Mesenchymal stem cell (in vitro differentiated cells and primary cell): ENCODE data around the gene EEA1.

Source experiments
- DNase-seq: peaks from one replicate; pipeline ENCODE4 v3.0.0-alpha.2; 2013
- H2AFZ ChIP-seq: one replicate; pipeline ENCODE4 v1.6.1; 2013; ENCODE audit warnings: low read depth, mild to moderate bottlenecking, control low read depth, inconsistent platforms, low read length, moderate library complexity
- H2AK5ac ChIP-seq: 2 replicates; pipeline ENCODE4 v1.6.1; 2013; ENCODE audit warnings: low read length, moderate library complexity, mild to moderate bottlenecking, inconsistent platforms; ENCODE audit not compliant: severe bottlenecking
- H2BK120ac ChIP-seq: one replicate; pipeline ENCODE4 v1.6.1; 2013; ENCODE audit warnings: low read depth, mild to moderate bottlenecking, inconsistent platforms, low read length, moderate library complexity
- H2BK12ac ChIP-seq, 2 experiments: one replicate each; pipeline ENCODE4 v1.6.1; 2013; ENCODE audit warnings: inconsistent platforms in 2 of 2, low read length in 2 of 2, mild to moderate bottlenecking in 2 of 2, moderate library complexity in 2 of 2, control low read depth in 1 of 2
- H2BK15ac ChIP-seq: one replicate; pipeline ENCODE4 v1.6.1; 2013; ENCODE audit warnings: mild to moderate bottlenecking, low read depth, inconsistent platforms; ENCODE audit not compliant: poor library complexity, severe bottlenecking
- H2BK5ac ChIP-seq: 2 replicates; pipeline ENCODE4 v1.6.1; 2013; ENCODE audit warnings: low read depth, mild to moderate bottlenecking, low read length, control low read depth, inconsistent platforms; ENCODE audit not compliant: poor library complexity, severe bottlenecking
- H3K14ac ChIP-seq, 2 experiments: one replicate each; pipeline ENCODE4 v1.6.1; 2013; ENCODE audit warnings: inconsistent platforms in 2 of 2, low read length in 2 of 2, control low read depth in 1 of 2, mild to moderate bottlenecking in 1 of 2, moderate library complexity in 1 of 2
- H3K18ac ChIP-seq, 2 experiments: one replicate each; pipeline ENCODE4 v1.6.1; 2013; ENCODE audit warnings: inconsistent platforms in 2 of 2, low read length in 2 of 2, control low read depth in 1 of 2, low read depth in 1 of 2, mild to moderate bottlenecking in 1 of 2
- H3K23ac ChIP-seq, 2 experiments: one replicate each; pipeline ENCODE4 v1.6.1; 2013; ENCODE audit warnings: inconsistent platforms in 2 of 2, low read length in 2 of 2, mild to moderate bottlenecking in 2 of 2, moderate library complexity in 2 of 2, control low read depth in 1 of 2
- H3K27ac ChIP-seq: 2 replicates; pipeline ENCODE4 v1.5.1; 2013; ENCODE audit warnings: mild to moderate bottlenecking, moderate library complexity, low read length, control low read depth, inconsistent platforms; ENCODE audit not compliant: poor library complexity, severe bottlenecking
- H3K27me3 ChIP-seq, 2 experiments: 2 replicates each; pipeline versions ENCODE4 v1.6.1 to v1.7.0; 2013; ENCODE audit warnings: low read length in 2 of 2, mild to moderate bottlenecking in 2 of 2, moderate library complexity in 2 of 2, control low read depth in 1 of 2, inconsistent platforms in 1 of 2; ENCODE audit not compliant: control insufficient read depth in 1 of 2, insufficient read depth in 1 of 2
- H3K36me3 ChIP-seq, 2 experiments: 2 replicates each; pipeline versions ENCODE4 v1.6.1 to v1.7.0; 2013; ENCODE audit warnings: low read length in 2 of 2, control low read depth in 1 of 2, inconsistent platforms in 1 of 2, low read depth in 1 of 2, mild to moderate bottlenecking in 1 of 2; ENCODE audit not compliant: insufficient read depth in 2 of 2, control insufficient read depth in 1 of 2
- H3K4ac ChIP-seq, 2 experiments: one replicate each; pipeline ENCODE4 v1.6.1; 2013; ENCODE audit warnings: inconsistent platforms in 2 of 2, low read length in 2 of 2, mild to moderate bottlenecking in 2 of 2, moderate library complexity in 2 of 2, control low read depth in 1 of 2, low read depth in 1 of 2
- H3K4me1 ChIP-seq: 2 replicates; pipeline ENCODE4 v1.6.1; 2013; ENCODE audit warnings: low read depth, low read length, control low read depth; ENCODE audit not compliant: control insufficient read depth, insufficient read depth
- H3K4me2 ChIP-seq: 2 replicates; pipeline ENCODE4 v1.6.1; 2013; ENCODE audit warnings: low read length, mild to moderate bottlenecking, inconsistent platforms; ENCODE audit not compliant: poor library complexity, severe bottlenecking
- H3K4me3 ChIP-seq, 2 experiments: 2 replicates each; pipeline versions ENCODE4 v1.5.1 to v1.7.0; 2013; ENCODE audit warnings: low read length in 2 of 2, mild to moderate bottlenecking in 2 of 2, control low read depth in 1 of 2, low read depth in 1 of 2; ENCODE audit not compliant: insufficient read depth in 1 of 2
- H3K79me1 ChIP-seq: replicated peaks from 2 replicates; pipeline ENCODE4 v1.6.1; 2013; ENCODE audit warnings: mild to moderate bottlenecking, control low read depth, low read length, inconsistent platforms; ENCODE audit not compliant: poor library complexity, severe bottlenecking
- H3K9ac ChIP-seq: 2 replicates; pipeline ENCODE4 v1.7.0; 2013; ENCODE audit warnings: mild to moderate bottlenecking, low read length, moderate library complexity
- H3K9me3 ChIP-seq: 2 replicates; pipeline ENCODE4 v1.7.0; 2013; ENCODE audit warnings: mild to moderate bottlenecking, low read length; ENCODE audit not compliant: control insufficient read depth
- H4K8ac ChIP-seq: one replicate; pipeline ENCODE4 v1.6.1; 2013; ENCODE audit warnings: inconsistent platforms, mild to moderate bottlenecking, low read length, moderate library complexity
- H4K91ac ChIP-seq: one replicate; pipeline ENCODE4 v1.6.1; 2013; ENCODE audit warnings: mild to moderate bottlenecking, low read length, inconsistent platforms
- WGBS: methylation state at CpG from one replicate; pipeline ENCODE4 v1.1.7; 2013; ENCODE audit warnings: mixed read lengths; 5-methylcytosine and 5-hydroxymethylcytosine counted together

Gene EEA1

GRCh38 chr12:92729773-92730305 is 199.3 kb downstream of the EEA1 start:
- H3K18ac ChIP-seq = no peak overlapping the region
- H2BK15ac ChIP-seq = no peak overlapping the region
- no peak overlapping the region for H2BK120ac ChIP-seq
- H3K4ac ChIP-seq = no peak overlapping the region
- no peak overlapping the region for H2AK5ac ChIP-seq
- no peaks in the 10 kb centered on the region for H3K27me3 ChIP-seq
- H3K14ac ChIP-seq = no peak overlapping the region
- H3K9me3 ChIP-seq = no peaks in the 10 kb centered on the region
- DNase-seq = no peak
- no peak overlapping the region for H3K23ac ChIP-seq
- H4K8ac ChIP-seq = no peak overlapping the region
- no peaks in the 10 kb centered on the region for H3K79me1 ChIP-seq
- H3K27ac ChIP-seq = no peak overlapping the region
- no peak overlapping the region for H4K91ac ChIP-seq
- no peak overlapping the region for H3K4me3 ChIP-seq
- no peak overlapping the region for H3K9ac ChIP-seq
- H2AFZ ChIP-seq = no peak overlapping the region
- 83% methylated on average over 1 of the region's 1 CpG for WGBS
- no peak overlapping the region for H3K4me2 ChIP-seq
- H3K36me3 ChIP-seq = no peaks in the 10 kb centered on the region
- H2BK5ac ChIP-seq = no peak overlapping the region
- no peak overlapping the region for H2BK12ac ChIP-seq
- no peaks in the 10 kb centered on the region for H3K4me1 ChIP-seq

GRCh38 chr12:92726850-92727249 is 202.2 kb downstream of the EEA1 start:
- Histone ChIP-seq H3K4me3 (no peak overlapping the region), H3K27me3 (no peaks in the 10 kb centered on the region), H3K9ac (no peak overlapping the region), H2BK5ac (no peak overlapping the region), H4K8ac (no peak overlapping the region), H3K79me1 (no peaks in the 10 kb centered on the region), H3K36me3 (no peaks in the 10 kb centered on the region), H2AFZ (no peak overlapping the region), H4K91ac (no peak overlapping the region), H3K27ac (no peak overlapping the region), H2BK120ac (no peak overlapping the region), H3K18ac (no peak overlapping the region), H3K4me2 (no peak overlapping the region), H3K4ac (no peak overlapping the region), H3K9me3 (peaks cover 6% of the 10 kb centered on the region), H3K14ac (no peak overlapping the region), H3K23ac (no peak overlapping the region), H3K4me1 (no peaks in the 10 kb centered on the region), H2BK15ac (no peak overlapping the region), H2AK5ac (no peak overlapping the region), H2BK12ac (no peak overlapping the region)
- DNase-seq = no peak
- 70% methylated on average over 4 of the region's 4 CpGs for WGBS

- H2BK5ac ChIP-seq = no peak overlapping the region
- H2AK5ac ChIP-seq = no peak overlapping the region
- H3K27me3 ChIP-seq = no peaks in the 10 kb centered on the region
- H3K4ac ChIP-seq = no peak overlapping the region
- H3K79me1 ChIP-seq = no peaks in the 10 kb centered on the region
- H3K23ac ChIP-seq = no peak overlapping the region
- no peak overlapping the region for H2AFZ ChIP-seq
- peaks cover 4% of the 10 kb centered on the region for H3K4me1 ChIP-seq
- peaks cover 6% of the 10 kb centered on the region for H3K9me3 ChIP-seq
- no peak overlapping the region for H3K4me2 ChIP-seq
- H2BK12ac ChIP-seq = no peak overlapping the region
- no peak overlapping the region for H3K4me3 ChIP-seq
- H3K9ac ChIP-seq = no peak overlapping the region
- no peaks in the 10 kb centered on the region for H3K36me3 ChIP-seq
- no peak overlapping the region for H4K8ac ChIP-seq
- H4K91ac ChIP-seq = no peak overlapping the region
- WGBS = 92% methylated on average over 3 of the region's 3 CpGs
- no peak overlapping the region for H3K27ac ChIP-seq
- no peak overlapping the region for H3K18ac ChIP-seq
- no peak for DNase-seq
- no peak overlapping the region for H2BK15ac ChIP-seq
- H3K14ac ChIP-seq = no peak overlapping the region
- H2BK120ac ChIP-seq = no peak overlapping the region
Measured at GRCh38 chr12:92722897-92723296, 206.2 kb downstream of the EEA1 start.

GRCh38 chr12:92721656-92722055 is 207.4 kb downstream of the EEA1 start:
- no peak for DNase-seq
- H3K9me3 ChIP-seq = peaks cover 6% of the 10 kb centered on the region
- no CpG with 5 or more reads among the region's 1 CpG for WGBS

More at GRCh38 chr12:92721656-92722055, 207.4 kb downstream of the EEA1 start:
- H3K4me1 ChIP-seq = peaks cover 4% of the 10 kb centered on the region
- no peak overlapping the region for H3K27ac ChIP-seq
- H3K4me3 ChIP-seq = no peak overlapping the region
- no peaks in the 10 kb centered on the region for H3K79me1 ChIP-seq
- H2BK120ac ChIP-seq = no peak overlapping the region
- no peak overlapping the region for H3K23ac ChIP-seq
- no peaks in the 10 kb centered on the region for H3K27me3 ChIP-seq
- no peak overlapping the region for H3K4me2 ChIP-seq
- no peak overlapping the region for H4K91ac ChIP-seq
- H3K36me3 ChIP-seq = no peaks in the 10 kb centered on the region
- H4K8ac ChIP-seq = no peak overlapping the region
- H2BK15ac ChIP-seq = no peak overlapping the region
- no peak overlapping the region for H3K9ac ChIP-seq
- no peak overlapping the region for H3K4ac ChIP-seq
- H2AK5ac ChIP-seq = no peak overlapping the region
- H3K18ac ChIP-seq = no peak overlapping the region
- H2BK5ac ChIP-seq = no peak overlapping the region
- H3K14ac ChIP-seq = no peak overlapping the region
- H2AFZ ChIP-seq = no peak overlapping the region
- H2BK12ac ChIP-seq = no peak overlapping the region
